Activated CD4-positive, alpha-beta T cell treated with anti-CD3 and anti-CD28 coated beads for 36 hours (primary cell): ENCODE measurements around the gene KLK10. TPM values are rescaled to one million over a fixed set of nuclear protein-coding genes. Genes with fewer than 3 reads are reported as not detected.

Experiments
- total RNA-seq, 2 experiments: library from RNA; stranded (reverse); gene quantifications; one replicate each; pipeline ENCODE4 v1.2.3, GENCODE V29; 2021

The KLK10 gene
- total RNA-seq, 2 experiments from 2014 or later, result not detected

Other genes with a start within 250 kb of the KLK10 start
- gene GPR32, start 249.2 kb downstream of the KLK10 start, total RNA-seq, result not detected
- not detected for gene ACP4, start 229.3 kb downstream of the KLK10 start, total RNA-seq
- gene KLK1, start 195.9 kb downstream of the KLK10 start, total RNA-seq, result 1 to 10 TPM; 2.4 to 2.6 TPM
- not detected for gene KLK15, start 186.1 kb downstream of the KLK10 start, total RNA-seq
- gene KLK3, start 164.8 kb downstream of the KLK10 start, total RNA-seq, result not detected
- not detected for gene KLK2, start 146.3 kb downstream of the KLK10 start, total RNA-seq
- gene KLK4, start 108.3 kb downstream of the KLK10 start, total RNA-seq, result not detected
- not detected for gene KLK5, start 66.7 kb downstream of the KLK10 start, total RNA-seq
- not detected for gene KLK6, start 50.1 kb downstream of the KLK10 start, total RNA-seq
- gene KLK7, start 35.8 kb downstream of the KLK10 start, total RNA-seq, result not detected
- not detected for gene KLK8, start 18.1 kb downstream of the KLK10 start, total RNA-seq
- gene KLK11, start 6.9 kb upstream of the KLK10 start, total RNA-seq, result not detected
- gene KLK12, start 15.3 kb upstream of the KLK10 start, total RNA-seq, result not detected
- gene KLK13, start 45.4 kb upstream of the KLK10 start, total RNA-seq, result not detected
- 1 to 10 TPM in 1 of 2 experiments, under 1 TPM in 1; 0.69 to 1.1 TPM for gene KLK14, start 63.2 kb upstream of the KLK10 start, total RNA-seq
- gene CTU1, start 88.7 kb upstream of the KLK10 start, total RNA-seq, result 1 to 10 TPM; 7.2 to 9.1 TPM
- gene SIGLEC9, start 105.2 kb upstream of the KLK10 start, total RNA-seq, result under 1 TPM; 0.37 to 0.49 TPM
- gene SIGLEC7, start 122.6 kb upstream of the KLK10 start, total RNA-seq, result not detected
- gene CD33, start 205.4 kb upstream of the KLK10 start, total RNA-seq, result under 1 TPM; 0.26 to 0.27 TPM
- gene SIGLECL1, start 231.4 kb upstream of the KLK10 start, total RNA-seq, result not detected